Astrocyte (in vitro differentiated cells and primary cell): Measurements from ENCODE around the gene AIRE. TPM values are rescaled to one million over a fixed set of nuclear protein-coding genes. Genes with fewer than 3 reads are reported as not detected.

Experiments used
- DNase-seq: peaks from one replicate; pipeline ENCODE4 v3.0.0-alpha.2; 2010; ENCODE audit warnings: low read depth
- FAIRE-seq: peaks from 2 replicates; lab custom pipeline; 2011; peaks lifted over from hg19 to GRCh38; lab: Jason Lieb, UNC
- H2AFZ ChIP-seq: 2 replicates; pipeline ENCODE4 v1.6.0; 2012; ENCODE audit warnings: low read depth, low read length, inconsistent platforms
- H3K27ac ChIP-seq: 2 replicates; pipeline ENCODE4 v1.5.1; 2011; ENCODE audit warnings: low read depth, low read length, inconsistent platforms
- H3K27me3 ChIP-seq: 2 replicates; pipeline ENCODE4 v1.6.0; 2011; ENCODE audit warnings: low read length, inconsistent platforms; ENCODE audit not compliant: insufficient read depth
- H3K36me3 ChIP-seq: 2 replicates; pipeline ENCODE4 v1.5.1; 2011; ENCODE audit warnings: low read length, inconsistent platforms; ENCODE audit not compliant: insufficient read depth
- H3K4me1 ChIP-seq: 2 replicates; pipeline ENCODE4 v1.5.1; 2011; ENCODE audit warnings: low read length, inconsistent platforms; ENCODE audit not compliant: insufficient read depth
- H3K4me2 ChIP-seq: 2 replicates; pipeline ENCODE4 v1.6.0; 2012; ENCODE audit warnings: low read length, inconsistent platforms
- H3K4me3 ChIP-seq: 2 replicates; pipeline ENCODE4 v1.5.1; 2011; ENCODE audit warnings: low read depth, mild to moderate bottlenecking, low read length, inconsistent platforms; ENCODE audit not compliant: insufficient read depth
- H3K79me2 ChIP-seq: 2 replicates; pipeline ENCODE4 v1.6.0; 2012; ENCODE audit warnings: mild to moderate bottlenecking, low read length, inconsistent platforms; ENCODE audit not compliant: insufficient read depth
- H3K9ac ChIP-seq: 2 replicates; pipeline ENCODE4 v1.6.0; 2012; ENCODE audit warnings: mild to moderate bottlenecking, low read length, inconsistent platforms
- H3K9me3 ChIP-seq: 2 replicates; pipeline ENCODE4 v1.5.1; 2012; ENCODE audit warnings: low read depth, mild to moderate bottlenecking, low read length, inconsistent platforms; ENCODE audit not compliant: insufficient read depth
- H4K20me1 ChIP-seq: 2 replicates; pipeline ENCODE4 v1.6.0; 2012; ENCODE audit warnings: low read length, inconsistent platforms; ENCODE audit not compliant: insufficient read depth
- H3K27ac Mint-ChIP-seq: one replicate; pipeline ENCODE4 v1.8.0; 2021; ENCODE audit warnings: mild to moderate bottlenecking, mixed read lengths; ENCODE audit not compliant: unreplicated experiment
- H3K27me3 Mint-ChIP-seq: one replicate; pipeline ENCODE4 v1.8.0; 2021; ENCODE audit warnings: low read depth, mixed read lengths; ENCODE audit not compliant: unreplicated experiment
- H3K36me3 Mint-ChIP-seq: one replicate; pipeline ENCODE4 v1.8.0; 2021; ENCODE audit warnings: low read depth, mixed read lengths; ENCODE audit not compliant: unreplicated experiment
- H3K4me1 Mint-ChIP-seq: one replicate; pipeline ENCODE4 v1.8.0; 2021; ENCODE audit warnings: low read depth, mixed read lengths; ENCODE audit not compliant: unreplicated experiment
- H3K4me3 Mint-ChIP-seq: one replicate; pipeline ENCODE4 v1.8.0; 2021; ENCODE audit warnings: mild to moderate bottlenecking, moderate library complexity, mixed read lengths; ENCODE audit not compliant: unreplicated experiment
- H3K9me3 Mint-ChIP-seq: one replicate; pipeline ENCODE4 v1.8.0; 2021; ENCODE audit warnings: mild to moderate bottlenecking, mixed read lengths; ENCODE audit not compliant: unreplicated experiment
- EZH2 ChIP-seq: IDR thresholded peaks from 2 replicates; pipeline ENCODE4 v1.6.1; 2012; ENCODE audit warnings: mild to moderate bottlenecking, low read length, inconsistent platforms; ENCODE audit not compliant: insufficient read depth
- total RNA-seq: library from RNA; stranded (reverse); gene quantifications from 2 replicates; pipeline ENCODE4 v1.2.1, GENCODE V29; 2021
- TF ChIP-seq, protein P1 (sequence below): IDR thresholded peaks from 2 replicates; pipeline ENCODE4 v1.5.1; 2011; ENCODE audit warnings: low read depth, mild to moderate bottlenecking, inconsistent platforms, low read length, moderate library complexity; ENCODE audit not compliant: insufficient read depth

The AIRE gene
- total RNA-seq, 1 donor from 2014 or later = 0.07 TPM

DNA sequence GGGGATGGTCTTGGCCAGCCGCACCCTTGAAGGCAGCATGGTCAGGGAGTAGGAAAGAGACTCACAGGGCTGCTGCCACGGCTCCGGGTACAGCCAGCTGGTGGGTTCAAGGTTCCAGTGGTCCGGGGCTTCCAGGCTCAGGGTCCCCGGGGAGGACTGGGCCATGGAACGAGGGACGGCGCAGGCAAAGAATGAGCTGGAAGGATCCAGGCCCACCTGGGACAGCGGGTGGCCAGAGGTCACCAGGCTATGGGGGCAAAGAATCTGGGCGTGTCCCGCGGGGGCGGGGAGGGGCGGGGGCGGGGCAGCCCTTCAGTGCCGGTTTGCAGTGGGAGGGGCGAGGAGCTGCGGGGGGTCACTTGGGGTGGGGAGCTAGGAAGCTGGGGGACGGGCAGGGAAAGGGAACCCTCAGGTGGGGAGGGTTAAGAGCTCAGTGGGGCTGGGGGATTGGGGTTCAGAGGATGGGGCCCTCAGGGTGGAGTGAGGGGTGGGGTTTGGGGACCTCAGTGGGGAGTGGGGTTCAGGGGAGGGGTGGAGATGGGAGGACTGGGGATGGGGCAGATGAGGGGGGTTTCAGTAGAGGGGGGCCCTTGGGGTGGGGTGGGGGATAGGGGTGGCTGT lies 23.9 kb upstream of the AIRE start, which contains the start of gene DNMT3L:
TSS of gene DNMT3L (minus strand) at position 223 of the 621 bp plus-strand sequence. CDS start 638 bp downstream, outside the sequence.
- peaks cover 29% of the 10 kb centered on the region for H3K27me3 Mint-ChIP-seq
- no peak within 1 kb of the TSS for H3K4me3 Mint-ChIP-seq
- Histone ChIP-seq H3K9ac (no peak within 1 kb of the TSS), H3K4me2 (no peak within 1 kb of the TSS), H3K9me3 (no peaks in the 10 kb centered on the region), H2AFZ (no peak within 1 kb of the TSS), H3K27ac (no peak within 1 kb of the TSS), H3K79me2 (no peaks in the 10 kb centered on the region), H3K4me1 (no peaks in the 10 kb centered on the region), H4K20me1 (no peaks in the 10 kb centered on the region), H3K4me3 (no peak within 1 kb of the TSS), H3K27me3 (peaks cover 5% of the 10 kb centered on the region), H3K36me3 (no peaks in the 10 kb centered on the region)
- DNase-seq (no peak), FAIRE-seq (no peak)
- no peaks in the 10 kb centered on the region for H3K36me3 Mint-ChIP-seq
- H3K9me3 Mint-ChIP-seq = peaks cover 3% of the 10 kb centered on the region
- TF ChIP-seq, protein P1, sequence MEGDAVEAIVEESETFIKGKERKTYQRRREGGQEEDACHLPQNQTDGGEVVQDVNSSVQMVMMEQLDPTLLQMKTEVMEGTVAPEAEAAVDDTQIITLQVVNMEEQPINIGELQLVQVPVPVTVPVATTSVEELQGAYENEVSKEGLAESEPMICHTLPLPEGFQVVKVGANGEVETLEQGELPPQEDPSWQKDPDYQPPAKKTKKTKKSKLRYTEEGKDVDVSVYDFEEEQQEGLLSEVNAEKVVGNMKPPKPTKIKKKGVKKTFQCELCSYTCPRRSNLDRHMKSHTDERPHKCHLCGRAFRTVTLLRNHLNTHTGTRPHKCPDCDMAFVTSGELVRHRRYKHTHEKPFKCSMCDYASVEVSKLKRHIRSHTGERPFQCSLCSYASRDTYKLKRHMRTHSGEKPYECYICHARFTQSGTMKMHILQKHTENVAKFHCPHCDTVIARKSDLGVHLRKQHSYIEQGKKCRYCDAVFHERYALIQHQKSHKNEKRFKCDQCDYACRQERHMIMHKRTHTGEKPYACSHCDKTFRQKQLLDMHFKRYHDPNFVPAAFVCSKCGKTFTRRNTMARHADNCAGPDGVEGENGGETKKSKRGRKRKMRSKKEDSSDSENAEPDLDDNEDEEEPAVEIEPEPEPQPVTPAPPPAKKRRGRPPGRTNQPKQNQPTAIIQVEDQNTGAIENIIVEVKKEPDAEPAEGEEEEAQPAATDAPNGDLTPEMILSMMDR = no peak
- no peak for TF ChIP-seq EZH2
- no peak within 1 kb of the TSS for H3K27ac Mint-ChIP-seq
- peaks cover 1% of the 10 kb centered on the region for H3K4me1 Mint-ChIP-seq

DNA sequence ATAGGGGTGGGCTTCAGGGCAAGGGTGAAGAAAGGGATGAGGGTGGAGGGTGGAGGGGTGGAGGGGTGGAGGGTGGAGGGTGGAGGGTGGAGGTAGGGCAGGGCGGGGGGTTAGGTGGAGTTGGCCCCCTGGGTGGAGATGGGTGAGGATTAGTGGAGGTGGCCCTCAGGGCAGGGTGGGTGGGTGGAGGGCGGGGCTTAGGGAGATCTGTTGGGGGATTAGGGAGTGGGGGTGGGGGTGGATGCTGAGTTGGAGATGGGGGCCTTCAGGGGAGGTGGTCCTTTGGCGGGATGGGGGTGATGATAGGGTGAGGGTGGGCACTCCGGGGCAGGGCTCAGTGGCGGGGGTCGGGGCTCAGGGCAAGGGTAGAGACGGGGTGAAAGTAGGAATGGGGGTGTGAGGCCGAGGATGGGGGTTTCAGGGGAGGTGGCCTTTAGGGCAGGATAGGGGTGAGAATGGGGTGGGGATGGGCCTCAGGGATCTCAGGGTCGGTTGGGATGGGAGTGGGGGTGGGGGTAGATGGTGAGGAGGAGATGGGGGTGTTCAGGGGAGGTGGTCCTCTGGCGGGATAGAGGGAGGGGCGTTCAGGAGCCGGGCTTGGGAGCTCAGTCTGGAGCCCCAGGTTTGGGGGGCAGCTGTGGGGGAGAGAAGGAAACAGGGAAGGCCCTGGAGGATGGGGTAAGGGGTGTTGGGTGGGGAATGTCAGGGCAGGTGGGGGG lies 23.2 kb upstream of the AIRE start:
- Histone ChIP-seq H3K79me2 (no peaks in the 10 kb centered on the region), H3K27ac (no peak overlapping the region), H3K4me1 (no peaks in the 10 kb centered on the region), H3K9me3 (no peaks in the 10 kb centered on the region), H3K9ac (no peak overlapping the region), H3K27me3 (peaks cover 5% of the 10 kb centered on the region), H3K4me3 (no peak overlapping the region), H2AFZ (no peak overlapping the region), H4K20me1 (no peaks in the 10 kb centered on the region), H3K36me3 (no peaks in the 10 kb centered on the region), H3K4me2 (no peak overlapping the region)
- no peak for DNase-seq
- peaks cover 31% of the 10 kb centered on the region for H3K27me3 Mint-ChIP-seq
- TF ChIP-seq, protein P1 = no peak
- no peak for TF ChIP-seq EZH2
- peaks cover 3% of the 10 kb centered on the region for H3K9me3 Mint-ChIP-seq
- H3K27ac Mint-ChIP-seq = no peak overlapping the region
- FAIRE-seq = no peak
- no peak overlapping the region for H3K4me3 Mint-ChIP-seq
- H3K4me1 Mint-ChIP-seq = peaks cover 1% of the 10 kb centered on the region
- H3K36me3 Mint-ChIP-seq = no peaks in the 10 kb centered on the region
